BE2C (cell line): ENCODE data around the gene LENEP.

Experiments used
- DNase-seq: peaks from one replicate; pipeline ENCODE4 v3.0.0-alpha.2; 2020
- H3K27me3 ChIP-seq: fragments of 250-450 bp; sonication (Bioruptor Pico); 2 replicates; pipeline ENCODE4 v1.5.1; 2020; ENCODE audit warnings: mild to moderate bottlenecking
- H3K36me3 ChIP-seq: fragments of 250-450 bp; sonication (Bioruptor Pico); 2 replicates; pipeline ENCODE4 v1.5.1; 2020; ENCODE audit warnings: mild to moderate bottlenecking
- H3K4me1 ChIP-seq: fragments of 250-450 bp; sonication (Bioruptor Pico); 2 replicates; pipeline ENCODE4 v1.5.1; 2020
- H3K4me3 ChIP-seq: 2 replicates; pipeline ENCODE4 v1.5.1; 2011; ENCODE audit warnings: low read depth, low read length
- H3K9me3 ChIP-seq: fragments of 250-450 bp; sonication (Bioruptor Pico); 2 replicates; pipeline ENCODE4 v1.5.1; 2020
- CTCF ChIP-seq: IDR thresholded peaks from 2 replicates; pipeline ENCODE4 v1.5.1; 2012; ENCODE audit warnings: mild to moderate bottlenecking, low read depth, low read length

Gene LENEP

DNA sequence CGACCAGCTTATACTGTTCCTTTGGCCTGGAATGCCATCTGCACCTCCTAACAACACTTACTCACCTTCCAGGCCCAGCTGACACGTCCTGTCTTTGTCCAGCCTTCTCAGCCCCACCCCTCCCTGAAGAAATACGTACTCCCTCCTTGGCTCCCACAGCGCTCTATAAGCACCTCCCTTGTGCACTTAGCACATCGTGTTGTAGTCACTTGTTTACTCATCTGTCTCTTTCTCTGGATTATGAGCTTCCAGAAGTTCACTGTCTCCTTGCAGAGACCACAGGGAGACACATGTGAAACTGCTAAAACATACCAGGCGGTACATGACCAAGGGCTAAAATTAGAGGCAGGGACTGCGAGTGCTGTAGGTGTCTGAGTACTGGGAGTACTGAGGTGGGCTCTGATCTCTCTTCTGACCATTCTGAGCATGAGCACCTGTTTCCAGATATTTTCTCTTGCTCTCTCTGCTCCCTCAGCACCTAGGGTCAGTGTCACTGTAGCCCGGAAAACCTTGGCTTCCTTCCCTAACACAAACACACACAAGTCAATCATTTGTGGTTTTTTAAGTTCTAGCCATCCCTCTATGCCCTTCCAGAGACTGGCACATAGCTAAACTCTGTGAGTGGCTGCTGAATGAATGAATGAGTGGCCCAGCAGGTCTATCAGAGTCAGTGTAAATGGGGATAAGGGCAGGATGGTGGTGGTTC, 45.4 kb downstream of the LENEP start:
- no peaks in the 10 kb centered on the region for H3K4me1 ChIP-seq
- no peak for TF ChIP-seq CTCF
- no peak overlapping the region for H3K4me3 ChIP-seq
- no peaks in the 10 kb centered on the region for H3K9me3 ChIP-seq
- DNase-seq = no peak
- H3K27me3 ChIP-seq = no peaks in the 10 kb centered on the region
- H3K36me3 ChIP-seq = no peaks in the 10 kb centered on the region

DNA sequence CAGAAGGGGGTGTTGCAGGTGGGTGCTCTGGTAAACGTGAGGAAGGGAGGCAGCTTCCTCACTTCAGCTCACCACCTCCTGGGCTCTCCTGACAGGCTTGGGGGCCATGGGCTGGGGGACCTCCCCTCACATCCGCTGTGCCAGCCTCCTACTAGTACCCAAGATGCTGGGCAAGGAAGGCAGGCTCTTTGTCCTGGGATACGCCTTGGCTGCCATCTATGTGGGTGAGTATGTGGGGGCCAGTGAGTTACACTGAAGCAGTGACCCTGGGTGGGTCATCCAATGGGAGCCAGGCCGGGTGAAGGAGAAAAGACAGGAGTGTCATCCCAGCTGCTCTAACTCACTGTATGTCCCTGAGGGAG, 45.9 kb downstream of the LENEP start:
- Histone ChIP-seq H3K36me3 (no peaks in the 10 kb centered on the region), H3K27me3 (no peaks in the 10 kb centered on the region), H3K4me1 (no peaks in the 10 kb centered on the region), H3K4me3 (no peak overlapping the region), H3K9me3 (no peaks in the 10 kb centered on the region)
- no peak for DNase-seq
- no peak for TF ChIP-seq CTCF

- Histone ChIP-seq H3K27me3 (no peaks in the 10 kb centered on the region), H3K9me3 (no peaks in the 10 kb centered on the region), H3K4me3 (no peak overlapping the region), H3K36me3 (no peaks in the 10 kb centered on the region), H3K4me1 (peaks cover 4% of the 10 kb centered on the region; the same call in 1 of the 2 replicates)
- DNase-seq = no peak
- no peak for TF ChIP-seq CTCF
Measured at GRCh38 chr1:155040358-155041093, 47.1 kb downstream of the LENEP start.

- TF ChIP-seq CTCF = no peak
- H3K4me1 ChIP-seq = peaks cover 4% of the 10 kb centered on the region; the same call in 1 of the 2 replicates
- H3K36me3 ChIP-seq = no peaks in the 10 kb centered on the region
- H3K27me3 ChIP-seq = no peaks in the 10 kb centered on the region
- no peaks in the 10 kb centered on the region for H3K9me3 ChIP-seq
- DNase-seq = no peak
- H3K4me3 ChIP-seq = no peak overlapping the region
Measured at GRCh38 chr1:155042789-155043188, 49.4 kb downstream of the LENEP start.

GRCh38 chr1:155043301-155043702, 49.9 kb downstream of the LENEP start:
- no peak overlapping the region for H3K4me3 ChIP-seq
- H3K36me3 ChIP-seq = no peaks in the 10 kb centered on the region
- TF ChIP-seq CTCF = no peak
- H3K27me3 ChIP-seq = no peaks in the 10 kb centered on the region
- DNase-seq = no peak
- no peaks in the 10 kb centered on the region for H3K9me3 ChIP-seq
- H3K4me1 ChIP-seq = peaks cover 4% of the 10 kb centered on the region; the same call in 1 of the 2 replicates

DNA sequence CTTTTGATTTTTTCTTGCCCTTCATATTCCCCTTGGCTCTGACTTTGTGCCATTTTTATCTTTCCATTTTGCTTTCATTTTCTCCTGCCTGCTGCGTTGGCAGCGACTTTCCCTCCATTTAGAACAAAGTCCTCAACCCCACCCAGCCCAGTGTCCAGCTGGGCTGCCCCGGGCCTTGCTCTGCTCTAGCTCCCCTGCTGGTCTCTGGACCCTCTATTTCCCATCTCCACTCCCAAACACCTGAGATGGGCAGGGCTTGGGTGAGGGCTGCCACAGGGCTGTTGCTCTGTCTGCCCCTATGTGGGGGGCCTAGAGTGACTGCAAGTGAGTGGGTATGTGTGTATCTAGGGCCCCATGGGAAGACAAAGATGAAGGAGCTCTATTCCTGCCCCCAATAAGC, 50.4 kb downstream of the LENEP start:
- Histone ChIP-seq H3K4me3 (no peak overlapping the region), H3K27me3 (no peaks in the 10 kb centered on the region), H3K4me1 (peaks cover 4% of the 10 kb centered on the region; the same call in 1 of the 2 replicates), H3K9me3 (no peaks in the 10 kb centered on the region), H3K36me3 (no peaks in the 10 kb centered on the region)
- TF ChIP-seq CTCF = no peak
- no peak for DNase-seq
